BJ (cell line): Measurements from ENCODE around the gene COX8A. TPM values are rescaled to one million over a fixed set of nuclear protein-coding genes. Genes with fewer than 3 reads are reported as not detected.

ENCODE experiments used
- CTCF ChIA-PET: fragments of 350-600 bp; formaldehyde crosslinking; extraction: SDS; loops from one replicate; lab custom pipeline; 2021; ENCODE audit warnings: antibody characterized with exemption, inconsistent platforms; lab: Yijun Ruan, JAX
- POLR2A ChIA-PET: fragments of 300-600 bp; sonication (Branson Sonifier 250); formaldehyde crosslinking; extraction: SDS; loops from one replicate; lab custom pipeline; 2021; ENCODE audit warnings: antibody characterized with exemption; lab: Charles Lee
- DNase-seq: peaks from one replicate; pipeline ENCODE4 v3.0.0-alpha.2; 2011; ENCODE audit warnings: low read depth
- H3K27me3 ChIP-seq: 2 replicates; pipeline ENCODE4 v1.6.0; 2011; ENCODE audit warnings: low read length; ENCODE audit not compliant: control insufficient read depth, insufficient read depth
- H3K36me3 ChIP-seq: 2 replicates; pipeline ENCODE4 v1.5.1; 2011; ENCODE audit warnings: low read length; ENCODE audit not compliant: control insufficient read depth, insufficient read depth
- H3K4me3 ChIP-seq: 2 replicates; pipeline ENCODE4 v1.5.1; 2011; ENCODE audit warnings: low read depth, mild to moderate bottlenecking, control low read depth, low read length
- polyA plus RNA-seq: library from polyadenylated mRNA; depleted of rRNA; stranded (reverse); fragments of >200 nt; gene quantifications from 2 replicates; pipeline ENCODE4 v1.2.3, GENCODE V29; 2011
- TF ChIP-seq, protein P1 (sequence below): IDR thresholded peaks from 2 replicates; pipeline ENCODE4 v1.5.1; 2011; ENCODE audit warnings: low read depth, mild to moderate bottlenecking, control low read depth, inconsistent platforms, low read length, moderate library complexity; ENCODE audit not compliant: insufficient read depth

COX8A gene
- polyA plus RNA-seq, 1 experiment: 527 TPM

DNA sequence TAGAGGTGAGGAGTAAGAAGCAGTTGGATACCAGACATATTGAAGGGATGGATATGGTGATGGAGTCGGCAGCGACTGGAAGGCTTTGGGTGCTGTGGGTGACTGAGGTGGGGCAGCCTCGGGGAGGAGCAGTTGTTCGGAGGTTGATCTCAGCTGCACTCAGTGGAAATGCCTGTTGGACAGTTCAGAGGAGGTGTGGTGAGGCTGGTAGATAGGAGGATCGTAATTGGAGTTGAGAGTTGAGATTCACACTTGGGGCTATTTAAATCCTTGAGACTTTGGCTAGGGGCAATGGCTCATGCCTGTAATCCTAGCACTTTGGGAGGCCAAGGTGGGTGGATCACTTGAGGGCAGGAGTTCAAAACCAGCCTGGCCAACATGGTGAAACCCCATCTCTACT lies 18.7 kb downstream of the COX8A start:
- Histone ChIP-seq H3K27me3 (no peaks in the 10 kb centered on the region), H3K36me3 (peaks cover 39% of the 10 kb centered on the region), H3K4me3 (no peak overlapping the region)
- ChIA-PET CTCF (no interaction called here), POLR2A (no interaction called here)
- TF ChIP-seq, protein P1, sequence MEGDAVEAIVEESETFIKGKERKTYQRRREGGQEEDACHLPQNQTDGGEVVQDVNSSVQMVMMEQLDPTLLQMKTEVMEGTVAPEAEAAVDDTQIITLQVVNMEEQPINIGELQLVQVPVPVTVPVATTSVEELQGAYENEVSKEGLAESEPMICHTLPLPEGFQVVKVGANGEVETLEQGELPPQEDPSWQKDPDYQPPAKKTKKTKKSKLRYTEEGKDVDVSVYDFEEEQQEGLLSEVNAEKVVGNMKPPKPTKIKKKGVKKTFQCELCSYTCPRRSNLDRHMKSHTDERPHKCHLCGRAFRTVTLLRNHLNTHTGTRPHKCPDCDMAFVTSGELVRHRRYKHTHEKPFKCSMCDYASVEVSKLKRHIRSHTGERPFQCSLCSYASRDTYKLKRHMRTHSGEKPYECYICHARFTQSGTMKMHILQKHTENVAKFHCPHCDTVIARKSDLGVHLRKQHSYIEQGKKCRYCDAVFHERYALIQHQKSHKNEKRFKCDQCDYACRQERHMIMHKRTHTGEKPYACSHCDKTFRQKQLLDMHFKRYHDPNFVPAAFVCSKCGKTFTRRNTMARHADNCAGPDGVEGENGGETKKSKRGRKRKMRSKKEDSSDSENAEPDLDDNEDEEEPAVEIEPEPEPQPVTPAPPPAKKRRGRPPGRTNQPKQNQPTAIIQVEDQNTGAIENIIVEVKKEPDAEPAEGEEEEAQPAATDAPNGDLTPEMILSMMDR: no peak
- no peak for DNase-seq

DNA sequence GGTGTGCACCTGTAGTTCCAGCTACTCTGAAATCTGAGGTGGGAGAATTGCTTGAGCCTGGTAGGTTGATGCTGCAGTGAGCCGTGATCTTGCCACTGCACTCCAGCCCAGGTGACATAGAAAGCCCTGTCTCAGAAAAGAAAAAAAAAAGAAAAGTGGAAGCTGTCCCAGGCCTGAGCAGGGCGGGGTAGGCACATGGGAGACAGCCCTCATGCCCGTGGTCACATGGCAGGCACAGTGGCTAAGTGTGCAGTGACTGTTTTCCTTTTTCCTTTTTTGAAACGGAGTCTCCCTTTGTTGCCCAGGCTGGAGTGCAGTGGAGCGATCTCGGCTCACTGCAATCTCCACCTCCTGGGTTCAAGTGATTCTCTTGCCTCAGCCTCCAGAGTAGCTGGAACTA lies 19.6 kb downstream of the COX8A start:
- Histone ChIP-seq H3K27me3 (no peaks in the 10 kb centered on the region), H3K36me3 (peaks cover 35% of the 10 kb centered on the region), H3K4me3 (no peak overlapping the region)
- ChIA-PET CTCF (interaction anchor here (1.1 kb wide), 1 partner anchor 156 kb away, joined by 3 read pairs; no protein-coding TSS in a partner anchor), POLR2A (no interaction called here)
- TF ChIP-seq, protein P1: no peak
- no peak for DNase-seq

DNA sequence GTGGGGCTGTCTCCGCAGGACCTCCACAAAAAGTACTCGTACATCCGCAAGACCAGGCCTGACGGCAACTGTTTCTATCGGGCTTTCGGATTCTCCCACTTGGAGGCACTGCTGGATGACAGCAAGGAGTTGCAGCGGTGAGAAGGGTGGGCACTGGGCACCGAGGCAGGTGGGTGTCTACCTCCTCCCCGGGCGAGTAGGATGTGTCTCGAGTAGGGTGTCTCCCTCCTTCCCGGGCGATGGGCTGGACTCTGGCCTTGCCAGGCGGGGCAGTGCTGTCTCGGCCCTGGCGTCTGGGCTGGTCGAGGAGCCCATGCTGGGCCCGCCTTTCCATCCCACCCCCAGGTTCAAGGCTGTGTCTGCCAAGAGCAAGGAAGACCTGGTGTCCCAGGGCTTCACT lies 22.1 kb downstream of the COX8A start:
- POLR2A ChIA-PET: no interaction called here
- Histone ChIP-seq H3K27me3 (no peaks in the 10 kb centered on the region), H3K4me3 (no peak overlapping the region), H3K36me3 (peaks cover 24% of the 10 kb centered on the region)
- TF ChIP-seq, protein P1: no peak
- CTCF ChIA-PET: interaction anchor here (0.6 to 1.5 kb wide), 2 partner anchors 9 to 157 kb away, joined by 3 read pairs; no protein-coding TSS in a partner anchor
- DNase-seq: no peak

DNA sequence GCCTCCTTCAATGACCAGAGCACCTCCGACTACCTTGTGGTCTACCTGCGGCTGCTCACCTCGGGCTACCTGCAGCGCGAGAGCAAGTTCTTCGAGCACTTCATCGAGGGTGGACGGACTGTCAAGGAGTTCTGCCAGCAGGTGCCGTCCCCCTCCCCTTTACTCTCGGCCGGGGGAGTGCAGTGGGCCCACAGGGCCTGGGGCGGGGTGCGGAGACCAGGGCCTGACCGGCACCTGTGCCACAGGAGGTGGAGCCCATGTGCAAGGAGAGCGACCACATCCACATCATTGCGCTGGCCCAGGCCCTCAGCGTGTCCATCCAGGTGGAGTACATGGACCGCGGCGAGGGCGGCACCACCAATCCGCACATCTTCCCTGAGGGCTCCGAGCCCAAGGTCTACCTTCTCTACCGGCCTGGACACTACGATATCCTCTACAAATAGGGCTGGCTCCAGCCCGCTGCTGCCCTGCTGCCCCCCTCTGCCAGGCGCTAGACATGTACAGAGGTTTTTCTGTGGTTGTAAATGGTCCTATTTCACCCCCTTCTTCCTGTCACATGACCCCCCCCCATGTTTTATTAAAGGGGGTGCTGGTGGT lies 22.8 kb downstream of the COX8A start:
- TF ChIP-seq, protein P1: no peak
- H3K36me3 ChIP-seq: peaks cover 24% of the 10 kb centered on the region
- no peak overlapping the region for H3K4me3 ChIP-seq
- ChIA-PET POLR2A (no interaction called here), CTCF (interaction anchor here (1.0 to 6.8 kb wide), 3 partner anchors 9 to 160 kb away, joined by 3 to 239 read pairs (median 3); no protein-coding TSS in a partner anchor)
- no peaks in the 10 kb centered on the region for H3K27me3 ChIP-seq
- no peak for DNase-seq

DNA sequence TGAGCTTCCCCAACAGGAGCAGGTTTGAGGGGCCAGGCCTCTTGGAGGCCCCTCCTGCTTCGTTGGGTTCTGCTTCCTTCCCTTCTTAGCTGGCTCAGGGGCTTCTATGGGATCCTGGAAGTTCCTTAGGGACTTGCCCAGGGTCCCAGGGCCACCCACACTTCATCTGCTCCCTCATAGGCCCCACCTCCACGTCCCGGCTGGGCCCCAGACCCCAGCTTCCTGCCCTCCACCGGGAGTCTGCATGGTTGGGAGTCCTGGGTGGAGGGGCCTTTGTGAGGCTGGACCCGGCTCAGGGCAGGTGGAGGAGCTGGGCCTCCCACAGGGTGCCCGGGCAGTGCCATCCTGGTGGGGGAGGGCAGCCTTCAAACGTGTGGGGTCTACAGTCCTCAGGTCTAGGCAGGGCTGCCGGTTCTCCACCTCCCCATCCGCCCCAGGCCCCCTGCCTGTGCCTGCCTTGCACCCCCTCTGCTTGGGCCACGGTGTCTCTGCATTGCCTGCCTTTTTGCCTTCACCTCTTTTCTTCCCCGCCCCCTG lies 23.4 kb downstream of the COX8A start:
- ChIA-PET POLR2A (no interaction called here), CTCF (interaction anchor here (1.0 to 6.8 kb wide), 4 partner anchors 9 to 303 kb away, joined by 3 to 239 read pairs (median 3); no protein-coding TSS in a partner anchor)
- Histone ChIP-seq H3K27me3 (no peaks in the 10 kb centered on the region), H3K4me3 (no peak overlapping the region), H3K36me3 (peaks cover 24% of the 10 kb centered on the region)
- TF ChIP-seq, protein P1: no peak
- no peak for DNase-seq
